NCI-H2171 treated with DMSO at 0.1 percent for 48 hours (cell line): ENCODE data around the gene INAVA.
A peak's percentile ranks its signal among the peaks of the same experiment; 100 is the strongest.
"Not testable (repeated sequence)": the region's sequence is repeated elsewhere in the genome, so short reads cannot be mapped to it uniquely, and the experiment has no call there.

Experiments used
- DNase-seq: peaks from one replicate; lab custom pipeline; 2025; lab: John Stamatoyannopoulos, UW

Gene INAVA

DNA sequence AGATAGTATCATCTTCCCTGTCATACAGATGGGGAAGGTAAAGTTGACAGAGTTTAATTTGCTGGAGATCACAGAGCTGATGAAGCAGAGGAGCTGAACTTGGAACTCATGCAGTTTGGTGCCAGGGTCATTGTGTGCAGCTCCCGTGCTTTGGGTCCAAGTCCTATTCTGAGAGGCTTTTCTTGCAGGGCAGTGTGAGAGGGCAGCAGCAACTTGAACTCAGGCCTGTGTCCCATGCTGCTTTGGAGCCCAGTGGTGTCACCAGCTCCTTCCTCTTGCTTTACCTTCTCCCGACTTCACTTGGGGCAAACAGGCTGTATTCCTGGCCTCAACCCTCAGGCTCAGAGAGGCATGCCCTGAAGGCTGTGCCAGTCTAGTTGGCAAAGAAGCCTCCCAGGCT, 24.7 kb downstream of the INAVA start:
- DNase-seq, result no peak

- DNase-seq, result no peak
These were observed 26.9 kb downstream of the INAVA start for GRCh38 chr1:200921571-200922110.

- no peak for DNase-seq
These were observed 27.7 kb downstream of the INAVA start for GRCh38 chr1:200922406-200922805.

- no peak for DNase-seq
These were observed 28.9 kb downstream of the INAVA start for GRCh38 chr1:200923601-200924000.

GRCh38 chr1:200925831-200926230, 31.1 kb downstream of the INAVA start:
- DNase-seq, result no peak

DNA sequence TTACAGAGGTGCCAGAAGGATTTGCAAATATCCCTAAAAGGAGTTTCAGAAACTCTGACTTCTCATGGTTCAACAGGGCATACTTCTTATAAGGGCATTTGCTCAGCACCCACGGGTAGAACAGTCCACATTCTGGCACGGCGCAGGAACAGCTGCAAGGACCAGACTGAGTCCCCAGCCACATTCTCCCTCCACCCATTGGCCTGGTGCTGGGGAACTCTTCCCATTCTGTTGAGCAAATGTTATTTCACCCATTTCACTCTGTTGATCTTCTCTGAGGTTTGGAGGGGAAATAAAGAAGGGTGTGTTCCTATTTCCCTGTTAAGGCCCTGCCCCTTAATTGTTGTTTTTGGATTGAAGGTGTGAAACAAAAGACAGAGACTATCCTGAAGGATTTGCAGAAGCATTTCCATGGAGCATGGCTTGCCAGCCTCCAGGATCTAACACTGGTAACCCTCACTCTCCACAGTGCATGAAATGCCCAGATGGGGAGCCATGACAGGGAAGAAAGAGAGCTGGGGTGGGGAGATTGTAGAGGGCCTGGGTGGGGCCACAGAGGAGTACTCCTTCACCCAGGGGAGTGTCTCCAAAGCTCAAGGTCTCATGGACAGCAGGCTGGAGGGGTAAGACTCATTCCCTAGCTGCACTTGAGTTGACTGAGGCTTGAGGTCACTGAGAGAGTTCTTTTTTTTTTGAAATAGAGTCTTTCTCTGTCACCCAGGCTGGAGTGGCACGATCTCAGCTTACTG, 35.0 kb downstream of the INAVA start:
- no peak for DNase-seq

GRCh38 chr1:200930285-200930684, 35.6 kb downstream of the INAVA start:
- DNase-seq, result not testable (repeated sequence)

DNA sequence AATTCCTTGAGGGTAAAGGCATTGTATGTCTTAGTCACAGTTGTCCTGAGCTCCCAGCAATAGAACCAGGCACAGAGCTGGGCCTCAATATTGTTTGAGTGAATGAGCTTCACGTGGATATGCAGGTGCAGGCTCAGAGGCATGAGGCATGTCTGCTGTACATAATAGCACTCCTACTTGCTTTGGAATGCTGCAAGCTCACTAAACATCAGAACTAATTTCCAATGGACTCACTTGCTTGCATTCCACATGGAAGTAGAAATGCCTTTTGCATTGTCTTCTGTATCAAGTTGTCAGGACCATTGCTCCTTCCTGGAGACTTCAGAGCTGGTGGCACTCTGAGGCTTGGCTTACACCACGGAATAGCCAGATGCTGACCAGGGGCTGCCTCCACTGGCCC, 37.1 kb downstream of the INAVA start:
- DNase-seq, result no peak

DNA sequence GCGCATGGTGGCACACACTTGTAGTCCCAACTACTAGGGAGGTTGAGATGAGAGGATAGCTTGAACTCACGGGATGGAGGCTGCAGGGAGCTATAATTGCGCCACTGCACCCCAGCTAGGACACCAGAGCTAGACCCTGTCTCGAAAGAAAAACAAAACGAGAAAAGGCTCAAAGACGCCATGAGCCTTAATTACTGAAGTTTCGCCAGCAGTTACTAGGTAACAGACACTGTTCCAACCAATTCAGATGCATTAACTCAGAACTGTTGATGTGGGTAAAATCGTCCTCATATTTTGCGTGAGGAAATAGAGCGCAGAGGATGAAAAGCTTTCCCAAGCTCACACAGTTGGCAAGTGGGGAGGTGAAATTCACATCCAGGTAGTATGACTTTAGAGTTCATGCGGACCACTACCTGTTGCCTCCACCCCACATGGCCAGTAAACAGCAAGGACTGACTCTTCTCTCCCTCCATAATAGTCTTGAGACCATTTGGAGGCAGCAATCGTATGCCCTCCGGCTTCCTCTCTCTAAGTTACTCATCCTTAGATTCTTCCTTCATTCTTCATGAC, 40.1 kb downstream of the INAVA start:
- DNase-seq, result no peak

GRCh38 chr1:200935286-200935962, 40.7 kb downstream of the INAVA start:
- DNase-seq, result not testable (repeated sequence)

DNA sequence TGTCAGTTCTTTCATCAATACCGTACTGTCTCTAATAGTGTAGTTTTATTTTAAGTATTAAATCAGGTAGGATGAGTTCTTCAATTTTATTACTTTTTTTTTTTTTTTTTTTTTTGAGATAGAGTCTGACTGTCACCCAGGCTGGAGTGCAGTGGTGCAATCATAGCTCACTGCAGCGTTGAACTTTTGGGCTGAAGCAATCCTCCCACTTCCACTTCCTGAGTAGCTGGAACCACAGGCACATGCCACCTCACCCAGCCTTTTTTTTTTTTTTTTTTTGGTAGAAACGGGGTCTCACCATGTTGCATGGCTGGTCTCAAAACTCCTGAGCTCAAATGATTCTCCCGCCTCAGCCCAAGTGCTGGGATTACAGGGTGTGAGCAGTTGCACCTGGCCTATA, 44.3 kb downstream of the INAVA start:
- DNase-seq, result no peak

DNA sequence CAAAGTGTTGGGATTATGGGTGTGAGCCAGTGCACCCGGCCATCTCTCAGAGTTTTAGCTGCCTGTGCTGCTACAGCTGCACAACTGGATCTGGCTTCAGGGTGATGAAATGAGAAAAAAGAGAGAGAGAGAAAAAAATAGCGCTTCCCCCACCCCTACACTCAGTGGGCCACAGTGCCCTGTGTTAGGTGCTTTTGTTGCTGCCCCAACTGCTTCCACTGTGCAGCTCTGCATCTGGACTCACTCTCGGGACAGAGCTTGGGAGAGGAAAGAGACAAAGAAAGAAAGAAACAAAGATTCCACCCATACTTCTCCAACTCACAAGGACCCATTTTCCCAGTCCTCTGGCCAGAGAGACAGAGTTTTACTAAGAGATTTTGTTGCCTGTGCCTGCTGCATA, 50.4 kb downstream of the INAVA start:
- no peak for DNase-seq

- no peak for DNase-seq
These were observed 52.4 kb downstream of the INAVA start for GRCh38 chr1:200947059-200947566.

DNA sequence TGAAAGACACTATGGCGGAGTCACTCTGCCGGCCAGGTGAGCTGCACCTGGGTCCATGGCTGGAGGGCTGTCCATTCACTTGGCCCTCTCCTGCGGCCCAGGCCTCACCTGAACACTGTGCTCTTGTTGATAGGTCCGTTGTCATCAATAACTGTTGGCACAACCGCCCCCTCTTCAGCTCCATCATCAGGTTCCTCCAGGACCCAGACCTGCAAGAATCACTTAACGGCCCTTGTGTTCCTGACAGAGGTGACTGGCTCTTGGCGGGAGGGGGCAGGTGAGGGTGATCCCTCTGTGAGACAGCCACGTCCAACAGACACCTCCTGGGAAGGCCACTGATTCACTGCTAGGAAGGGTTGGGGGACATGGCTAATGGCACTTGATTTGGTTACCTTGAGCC, 54.9 kb downstream of the INAVA start:
- no peak for DNase-seq

DNA sequence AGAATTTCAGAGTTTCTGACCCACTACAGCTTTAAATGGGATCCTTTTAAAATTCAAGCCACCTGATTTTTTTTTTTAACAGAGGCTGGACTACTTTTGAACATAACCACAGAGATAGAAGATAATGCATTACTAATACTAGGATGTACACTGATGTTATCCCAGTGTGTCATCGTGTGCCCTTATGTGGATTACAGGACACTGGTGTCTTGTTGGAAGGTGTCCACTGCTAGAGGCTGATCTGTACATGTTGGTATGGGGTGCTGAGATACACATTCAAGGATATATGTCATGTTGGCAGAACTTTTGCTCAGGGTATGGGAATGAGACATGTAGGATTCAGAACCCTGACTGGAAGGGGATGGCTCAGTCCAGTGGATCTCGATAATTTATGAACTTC, 56.3 kb downstream of the INAVA start:
- no peak for DNase-seq

DNA sequence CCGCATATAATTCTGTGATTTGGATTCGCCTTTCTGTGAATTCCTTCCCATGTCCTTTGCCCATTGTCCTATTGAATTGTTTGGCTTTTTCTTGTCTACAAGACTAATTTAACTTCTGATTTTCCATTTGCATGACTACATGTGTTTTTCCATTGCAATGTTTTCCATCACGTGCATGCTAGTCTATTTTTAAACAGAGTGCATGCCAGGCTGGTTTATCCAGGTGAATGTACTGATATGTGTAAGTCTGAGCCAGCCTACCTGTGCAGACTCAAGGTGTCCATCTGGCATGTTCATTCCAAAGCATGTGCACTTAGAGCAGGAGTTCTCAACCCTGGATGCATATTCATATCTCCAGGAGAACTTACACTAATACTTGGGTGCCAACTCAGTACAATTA, 59.7 kb downstream of the INAVA start:
- DNase-seq, result no peak

- no peak for DNase-seq
These were observed 63.9 kb downstream of the INAVA start for GRCh38 chr1:200958597-200958996.

GRCh38 chr1:200959411-200959921, 64.8 kb downstream of the INAVA start:
- no peak for DNase-seq

DNA sequence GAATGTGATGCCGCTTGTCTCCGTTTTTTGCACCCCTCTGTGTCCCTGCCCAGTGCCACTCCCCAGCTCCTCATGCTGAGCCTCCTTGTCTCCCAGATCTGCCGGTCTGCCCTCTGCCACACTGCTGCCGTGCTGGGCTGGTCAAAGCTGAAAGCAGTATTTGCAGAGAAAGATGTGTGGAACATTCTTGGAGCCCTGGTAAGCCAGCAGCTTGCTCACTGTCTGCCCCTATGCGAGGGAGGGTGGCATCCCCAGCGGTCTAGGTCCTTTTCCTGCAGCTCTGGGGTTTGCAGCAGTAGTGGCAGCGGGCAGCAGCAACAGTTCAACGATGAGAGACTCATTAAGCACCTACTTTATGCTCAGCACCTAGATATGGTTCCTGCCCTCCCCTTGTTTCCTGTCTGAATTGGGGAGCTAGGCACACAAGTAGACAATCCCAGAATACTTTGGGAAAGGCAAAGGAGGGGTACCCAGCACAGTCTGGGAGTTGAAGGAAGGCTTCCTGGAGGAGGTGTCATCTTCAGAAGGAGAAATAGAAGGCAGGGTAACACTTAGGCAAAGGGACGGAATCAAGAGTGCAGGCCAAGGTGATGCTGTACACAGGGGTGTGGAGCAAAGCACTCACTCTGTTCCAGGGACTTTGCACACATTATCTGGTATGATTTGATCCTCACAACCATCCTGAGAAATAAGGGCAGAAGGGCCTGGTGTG, 65.7 kb downstream of the INAVA start:
- no peak for DNase-seq

DNA sequence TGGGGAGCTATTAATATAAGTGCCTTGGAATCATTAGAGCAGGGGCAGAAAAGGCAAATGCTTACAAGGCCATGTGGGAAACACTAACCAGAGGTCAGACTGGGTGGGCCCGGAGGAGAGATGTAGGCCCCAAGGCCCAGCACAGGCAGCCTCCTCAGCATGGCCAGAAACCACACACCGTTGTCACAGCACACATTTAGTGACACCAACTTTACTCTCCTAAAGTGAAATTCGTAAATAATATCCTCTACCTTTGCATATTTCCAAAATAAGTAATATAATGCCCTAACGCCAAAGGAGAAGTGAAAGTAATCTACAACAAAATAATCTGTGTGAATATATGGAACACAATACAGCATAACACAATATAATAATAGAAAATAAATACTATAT, 66.2 kb downstream of the INAVA start:
- no peak for DNase-seq

DNA sequence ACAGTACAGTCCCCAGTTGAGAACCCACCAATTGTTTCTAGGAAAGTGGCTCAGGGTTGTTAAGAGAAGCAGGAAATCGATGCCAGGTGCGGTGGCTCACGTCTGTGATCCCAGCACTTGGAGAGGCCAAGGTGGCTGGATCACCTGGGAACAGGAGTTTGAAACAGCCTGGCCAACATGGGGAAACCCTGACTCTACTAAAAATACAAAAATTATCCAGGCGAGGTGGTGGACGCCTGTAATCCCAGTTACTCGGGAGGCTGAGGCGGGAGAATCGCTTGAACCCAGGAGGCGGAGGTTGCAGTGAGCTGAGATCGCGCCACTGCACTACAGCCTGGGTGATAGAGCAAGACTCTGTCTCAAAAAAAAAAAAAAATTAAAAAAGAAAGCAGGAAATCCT, 67.5 kb downstream of the INAVA start:
- DNase-seq, result not testable (repeated sequence)

- DNase-seq, result peak; percentile 79
These were observed 67.9 kb downstream of the INAVA start for GRCh38 chr1:200962631-200963030.
